HEK293 (cell line): ENCODE data around the gene ARPC1A.

Experiments
- CTCF ChIP-seq: fragments of 450-650 bp; formaldehyde crosslinking; IDR thresholded peaks from 2 replicates; pipeline ENCODE4 v1.5.1; 2016; ENCODE audit warnings: missing biosample characterization, missing genetic modification characterization
- GLI4 ChIP-seq: fragments of 450-650 bp; formaldehyde crosslinking; IDR thresholded peaks from 2 replicates; pipeline ENCODE4 v1.5.1; 2016; ENCODE audit warnings: missing biosample characterization, missing genetic modification characterization
- HOXA7 ChIP-seq: sonication (generic); formaldehyde crosslinking; IDR thresholded peaks from 2 replicates; pipeline ENCODE4 v1.8.1; 2022; ENCODE audit warnings: missing genetic modification reagents, borderline replicate concordance
- KLF9 ChIP-seq: fragments of 450-650 bp; formaldehyde crosslinking; IDR thresholded peaks from 2 replicates; pipeline ENCODE4 v1.5.1; 2016; ENCODE audit warnings: missing biosample characterization, missing genetic modification characterization, low read depth
- ZBTB1 ChIP-seq: fragments of 450-650 bp; formaldehyde crosslinking; IDR thresholded peaks from 2 replicates; pipeline ENCODE4 v1.5.1; 2016; ENCODE audit warnings: missing biosample characterization, missing genetic modification characterization
- ZBTB21 ChIP-seq: fragments of 450-650 bp; formaldehyde crosslinking; IDR thresholded peaks from 2 replicates; pipeline ENCODE4 v1.5.1; 2017; ENCODE audit warnings: missing biosample characterization, missing genetic modification characterization
- ZBTB44 ChIP-seq: fragments of 450-650 bp; IDR thresholded peaks from 2 replicates; pipeline ENCODE4 v1.5.1; 2018; ENCODE audit warnings: missing biosample characterization, mild to moderate bottlenecking, missing genetic modification characterization
- ZNF23 ChIP-seq: fragments of 450-650 bp; formaldehyde crosslinking; IDR thresholded peaks from 2 replicates; pipeline ENCODE4 v1.5.1; 2016; ENCODE audit warnings: missing biosample characterization, missing genetic modification characterization, borderline replicate concordance
- ZNF510 ChIP-seq: fragments of 450-650 bp; formaldehyde crosslinking; IDR thresholded peaks from 2 replicates; pipeline ENCODE4 v1.5.1; 2018; ENCODE audit warnings: mild to moderate bottlenecking, missing genetic modification characterization, missing biosample characterization; ENCODE audit not compliant: insufficient replicate concordance
- ZNF560 ChIP-seq: fragments of 450-650 bp; formaldehyde crosslinking; IDR thresholded peaks from 2 replicates; pipeline ENCODE4 v1.5.1; 2017; ENCODE audit warnings: missing biosample characterization, missing genetic modification characterization, borderline replicate concordance
- ZNF571 ChIP-seq: fragments of 450-650 bp; formaldehyde crosslinking; IDR thresholded peaks from 2 replicates; pipeline ENCODE4 v1.5.0; 2017; ENCODE audit warnings: missing biosample characterization, missing genetic modification characterization
- ZNF600 ChIP-seq: fragments of 450-650 bp; formaldehyde crosslinking; IDR thresholded peaks from 2 replicates; pipeline ENCODE4 v1.5.1; 2016; ENCODE audit warnings: missing biosample characterization, missing genetic modification characterization
- ZNF792 ChIP-seq: fragments of 450-650 bp; formaldehyde crosslinking; IDR thresholded peaks from 2 replicates; pipeline ENCODE4 v1.5.1; 2016; ENCODE audit warnings: missing biosample characterization, missing genetic modification characterization
- TF ChIP-seq, protein P1 (sequence below): fragments of 450-650 bp; formaldehyde crosslinking; IDR thresholded peaks from 2 replicates; pipeline ENCODE4 v1.5.1; 2016; ENCODE audit warnings: missing biosample characterization, missing genetic modification characterization

- TF ChIP-seq ZBTB21 (tag by site-specific recombination), result no peak
- no peak for TF ChIP-seq HOXA7
- TF ChIP-seq KLF9 (tag by site-specific recombination), result no peak
- TF ChIP-seq ZNF571 (tag by site-specific recombination), result no peak
- no peak for TF ChIP-seq CTCF (tag by site-specific recombination)
- TF ChIP-seq ZNF792, result no peak
- TF ChIP-seq, protein P1, sequence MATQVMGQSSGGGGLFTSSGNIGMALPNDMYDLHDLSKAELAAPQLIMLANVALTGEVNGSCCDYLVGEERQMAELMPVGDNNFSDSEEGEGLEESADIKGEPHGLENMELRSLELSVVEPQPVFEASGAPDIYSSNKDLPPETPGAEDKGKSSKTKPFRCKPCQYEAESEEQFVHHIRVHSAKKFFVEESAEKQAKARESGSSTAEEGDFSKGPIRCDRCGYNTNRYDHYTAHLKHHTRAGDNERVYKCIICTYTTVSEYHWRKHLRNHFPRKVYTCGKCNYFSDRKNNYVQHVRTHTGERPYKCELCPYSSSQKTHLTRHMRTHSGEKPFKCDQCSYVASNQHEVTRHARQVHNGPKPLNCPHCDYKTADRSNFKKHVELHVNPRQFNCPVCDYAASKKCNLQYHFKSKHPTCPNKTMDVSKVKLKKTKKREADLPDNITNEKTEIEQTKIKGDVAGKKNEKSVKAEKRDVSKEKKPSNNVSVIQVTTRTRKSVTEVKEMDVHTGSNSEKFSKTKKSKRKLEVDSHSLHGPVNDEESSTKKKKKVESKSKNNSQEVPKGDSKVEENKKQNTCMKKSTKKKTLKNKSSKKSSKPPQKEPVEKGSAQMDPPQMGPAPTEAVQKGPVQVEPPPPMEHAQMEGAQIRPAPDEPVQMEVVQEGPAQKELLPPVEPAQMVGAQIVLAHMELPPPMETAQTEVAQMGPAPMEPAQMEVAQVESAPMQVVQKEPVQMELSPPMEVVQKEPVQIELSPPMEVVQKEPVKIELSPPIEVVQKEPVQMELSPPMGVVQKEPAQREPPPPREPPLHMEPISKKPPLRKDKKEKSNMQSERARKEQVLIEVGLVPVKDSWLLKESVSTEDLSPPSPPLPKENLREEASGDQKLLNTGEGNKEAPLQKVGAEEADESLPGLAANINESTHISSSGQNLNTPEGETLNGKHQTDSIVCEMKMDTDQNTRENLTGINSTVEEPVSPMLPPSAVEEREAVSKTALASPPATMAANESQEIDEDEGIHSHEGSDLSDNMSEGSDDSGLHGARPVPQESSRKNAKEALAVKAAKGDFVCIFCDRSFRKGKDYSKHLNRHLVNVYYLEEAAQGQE (tag by site-specific recombination), result no peak
- no peak for TF ChIP-seq ZNF560 (tag by site-specific recombination)
- no peak for TF ChIP-seq ZBTB44 (tag by site-specific recombination)
- TF ChIP-seq ZBTB1 (tag by site-specific recombination), result no peak
- no peak for TF ChIP-seq ZNF23 (tag by site-specific recombination)
- no peak for TF ChIP-seq ZNF510 (tag by site-specific recombination)
- no peak for TF ChIP-seq GLI4 (tag by site-specific recombination)
- no peak for TF ChIP-seq ZNF600 (tag by site-specific recombination)
These were observed 15.0 kb downstream of the ARPC1A start for GRCh38 chr7:99340659-99341058.
